Esophagus (tissue), 2 donors: ENCODE data around the gene MAP6. TPM values are rescaled to one million over a fixed set of nuclear protein-coding genes. Genes with fewer than 3 reads are reported as not detected.
"Not testable (repeated sequence)": the region's sequence is repeated elsewhere in the genome, so short reads cannot be mapped to it uniquely, and the experiment has no call there.

Source experiments
- H3K27ac ChIP-seq, 2 donors: one replicate each; pipeline ENCODE4 v1.5.1; 2013; ENCODE audit warnings: low read depth in 2 of 2, mild to moderate bottlenecking in 2 of 2, inconsistent platforms in 1 of 2, low read length in 1 of 2, moderate library complexity in 1 of 2
- H3K27me3 ChIP-seq, 2 donors: one replicate each; pipeline ENCODE4 v1.6.1; 2013; ENCODE audit warnings: low read length in 2 of 2, control low read depth in 1 of 2, mild to moderate bottlenecking in 1 of 2; ENCODE audit not compliant: insufficient read depth in 2 of 2, control insufficient read depth in 1 of 2
- H3K36me3 ChIP-seq, 2 donors: one replicate each; pipeline ENCODE4 v1.6.1; 2013; ENCODE audit warnings: low read length in 1 of 2; ENCODE audit not compliant: control insufficient read depth in 2 of 2, insufficient read depth in 2 of 2
- H3K4me1 ChIP-seq, 2 donors: one replicate each; pipeline ENCODE4 v1.6.1; 2013; ENCODE audit warnings: low read length in 1 of 2; ENCODE audit not compliant: control insufficient read depth in 2 of 2, insufficient read depth in 2 of 2
- H3K4me3 ChIP-seq, 2 donors: one replicate each; pipeline ENCODE4 v1.5.1; 2013; ENCODE audit warnings: low read length in 2 of 2, mild to moderate bottlenecking in 2 of 2, low read depth in 1 of 2, moderate library complexity in 1 of 2
- H3K9me3 ChIP-seq, 2 donors: one replicate each; pipeline ENCODE4 v1.6.1; 2013; ENCODE audit warnings: mild to moderate bottlenecking in 2 of 2, low read depth in 1 of 2, low read length in 1 of 2, moderate library complexity in 1 of 2; ENCODE audit not compliant: control insufficient read depth in 2 of 2, insufficient read depth in 1 of 2
- WGBS, 2 donors: extraction: QIAGEN DNeasy Blood & Tissue Kit; methylation state at CpG; one replicate each; pipeline ENCODE4 v1.1.7; 2013; 5-methylcytosine and 5-hydroxymethylcytosine counted together
- polyA plus RNA-seq, 2 donors: library from polyadenylated mRNA; stranded (reverse); fragments of 200-250 nt; gene quantifications; one replicate each; pipeline ENCODE4 v1.2.3, GENCODE V29; 2013
- donor health status: healthy with polysubstance abuse.
- donor health status: Bipolar disorder and iron deficiency.

MAP6 gene
- polyA plus RNA-seq, 2 donors, result 0.71 to 1.6 TPM

- 86 to 88% methylated on average over 7 of the region's 7 CpGs for WGBS, 2 donors
- H3K36me3 ChIP-seq, result no peaks in the 10 kb centered on the region
- H3K27me3 ChIP-seq, result no peaks in the 10 kb centered on the region
- no peaks in the 10 kb centered on the region for H3K4me1 ChIP-seq
- H3K27ac ChIP-seq, result no peak overlapping the region
- H3K4me3 ChIP-seq, result no peak overlapping the region
- H3K9me3 ChIP-seq, result no peaks in the 10 kb centered on the region
Observed at GRCh38 chr11:75589051-75589450, 79.8 kb downstream of the MAP6 start.

- Histone ChIP-seq H3K27ac (no peak overlapping the region), H3K4me3 (no peak overlapping the region)
- WGBS, 2 donors, result 83 to 89% methylated on average over 6 of the region's 6 CpGs
Observed at GRCh38 chr11:75588051-75588481, 80.8 kb downstream of the MAP6 start.

GRCh38 chr11:75586395-75586794 is 82.4 kb downstream of the MAP6 start:
- Histone ChIP-seq H3K9me3 (no peaks in the 10 kb centered on the region), H3K4me1 (peaks cover 0 to 3% of the 10 kb centered on the region in 2 donors), H3K36me3 (no peaks in the 10 kb centered on the region), H3K4me3 (no peak overlapping the region), H3K27me3 (no peaks in the 10 kb centered on the region), H3K27ac (no peak overlapping the region)
- 88 to 95% methylated on average over 3 of the region's 3 CpGs for WGBS, 2 donors

More at GRCh38 chr11:75588051-75588481, 80.8 kb downstream of the MAP6 start:
- Histone ChIP-seq H3K36me3 (no peaks in the 10 kb centered on the region), H3K9me3 (no peaks in the 10 kb centered on the region), H3K27me3 (no peaks in the 10 kb centered on the region), H3K4me1 (no peaks in the 10 kb centered on the region)

- WGBS, 2 donors, result 80 to 84% methylated on average over 8 of the region's 8 CpGs
- Histone ChIP-seq H3K36me3 (no peaks in the 10 kb centered on the region), H3K9me3 (no peaks in the 10 kb centered on the region), H3K4me1 (peaks cover 0 to 3% of the 10 kb centered on the region in 2 donors), H3K27me3 (no peaks in the 10 kb centered on the region), H3K27ac (no peak overlapping the region), H3K4me3 (no peak overlapping the region)
Observed at GRCh38 chr11:75585293-75585670, 83.6 kb downstream of the MAP6 start.

- WGBS, 2 donors, result 83 to 88% methylated on average over 12 of the region's 12 CpGs
- not testable (repeated sequence) for H3K4me3 ChIP-seq, H3K4me1 ChIP-seq, H3K9me3 ChIP-seq, H3K27me3 ChIP-seq, H3K36me3 ChIP-seq
- H3K27ac ChIP-seq, result peak overlapping the region in 1 of 2 donors; percentile 92
Observed at GRCh38 chr11:75584659-75585292, 84.1 kb downstream of the MAP6 start.

GRCh38 chr11:75583718-75584658 is 84.8 kb downstream of the MAP6 start:
- Histone ChIP-seq H3K27me3 (no peaks in the 10 kb centered on the region), H3K27ac (peak overlapping the region; percentile 89 to 92), H3K9me3 (no peaks in the 10 kb centered on the region), H3K4me1 (peaks cover 0 to 3% of the 10 kb centered on the region in 2 donors), H3K4me3 (peak overlapping the region; percentile 46 to 47), H3K36me3 (no peaks in the 10 kb centered on the region)
- WGBS, 2 donors, result 28 to 42% methylated on average over 32 to 42 of the region's 42 CpGs

GRCh38 chr11:75582895-75583717 is 85.7 kb downstream of the MAP6 start:
- Histone ChIP-seq H3K4me3 (peak overlapping the region; percentile 46 to 47), H3K9me3 (no peaks in the 10 kb centered on the region), H3K27ac (peak overlapping the region; percentile 89 to 92), H3K27me3 (no peaks in the 10 kb centered on the region), H3K4me1 (peaks cover 0 to 3% of the 10 kb centered on the region in 2 donors), H3K36me3 (no peaks in the 10 kb centered on the region)
- WGBS, 2 donors, result 1 to 3% methylated on average over 64 to 68 of the region's 68 CpGs

- H3K36me3 ChIP-seq, result no peaks in the 10 kb centered on the region
- no peaks in the 10 kb centered on the region for H3K9me3 ChIP-seq
- H3K4me3 ChIP-seq, result peak overlapping the region in 1 of 2 donors; percentile 47
- H3K27me3 ChIP-seq, result no peaks in the 10 kb centered on the region
- 46% methylated on average over 4 of the region's 4 CpGs for WGBS, 2 donors
- peaks cover 0 to 3% of the 10 kb centered on the region in 2 donors for H3K4me1 ChIP-seq
- peak overlapping the region; percentile 89 to 92 for H3K27ac ChIP-seq
Observed at GRCh38 chr11:75582506-75582894, 86.3 kb downstream of the MAP6 start.

- Histone ChIP-seq H3K36me3 (no peaks in the 10 kb centered on the region), H3K9me3 (no peaks in the 10 kb centered on the region), H3K4me1 (peaks cover 0 to 4% of the 10 kb centered on the region in 2 donors), H3K27me3 (no peaks in the 10 kb centered on the region), H3K4me3 (no peak overlapping the region), H3K27ac (no peak overlapping the region)
- WGBS, 2 donors, result 75 to 82% methylated on average over 1 of the region's 1 CpG
Observed at GRCh38 chr11:75579841-75580240, 89.0 kb downstream of the MAP6 start.
